Uterus (tissue), 2 donors: ENCODE results near the gene DAP.

ENCODE experiments used
- CTCF ChIP-seq, 4 experiments: fragments of 200-600 bp in 2 of 4; fragments of 450-650 bp in 2 of 4; sonication (generic) in 2 of 4; IDR thresholded peaks; one replicate each; pipeline ENCODE4 v1.5.1; 2016 to 2019; ENCODE audit warnings: antibody characterized with exemption in 4 of 4, mild to moderate bottlenecking in 2 of 4, moderate library complexity in 1 of 4
- POLR2A ChIP-seq, 2 donors: fragments of 450-650 bp; IDR thresholded peaks; one replicate each; pipeline ENCODE4 v1.6.1; 2016; ENCODE audit warnings: antibody characterized with exemption in 2 of 2, mild to moderate bottlenecking in 1 of 2, moderate library complexity in 1 of 2

DNA sequence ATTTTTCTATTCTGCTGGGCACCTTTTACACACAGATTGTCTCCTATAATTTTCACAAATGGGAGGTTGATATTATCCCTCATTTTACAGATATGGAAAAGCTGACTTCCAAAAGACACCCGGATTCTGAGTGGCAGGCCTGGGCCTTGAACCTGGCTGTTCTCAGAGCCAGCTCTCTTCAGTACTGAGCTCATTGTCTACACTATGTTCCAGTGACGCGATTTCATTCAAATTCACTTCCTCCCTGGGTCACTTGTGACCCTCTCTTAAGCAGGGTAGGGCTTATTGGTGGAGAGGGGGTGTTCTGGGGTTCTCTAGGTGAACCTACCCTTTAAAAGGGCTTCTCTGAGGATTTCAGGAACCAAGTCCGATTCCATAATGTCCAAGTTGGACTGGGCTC, 127.0 kb downstream of the DAP start:
- TF ChIP-seq CTCF (IDR thresholded peaks at IDR 0.05) (no peak), POLR2A (IDR thresholded peaks at IDR 0.05) (no peak)
